GM21381 (cell line): ENCODE measurements around the gene FKBP5.
"Not testable (repeated sequence)": the region's sequence is repeated elsewhere in the genome, so short reads cannot be mapped to it uniquely, and the experiment has no call there.

Experiments
- ATAC-seq: cut with Tn5 transposase; IDR thresholded peaks from one replicate; pipeline ENCODE4 v1.9.1; 2021; ENCODE audit warnings: mild to moderate bottlenecking, moderate library complexity; ENCODE audit not compliant: unreplicated experiment

The FKBP5 gene

GRCh38 chr6:35550437-35550836 lies 138.3 kb downstream of the FKBP5 start:
- no peak for ATAC-seq

DNA sequence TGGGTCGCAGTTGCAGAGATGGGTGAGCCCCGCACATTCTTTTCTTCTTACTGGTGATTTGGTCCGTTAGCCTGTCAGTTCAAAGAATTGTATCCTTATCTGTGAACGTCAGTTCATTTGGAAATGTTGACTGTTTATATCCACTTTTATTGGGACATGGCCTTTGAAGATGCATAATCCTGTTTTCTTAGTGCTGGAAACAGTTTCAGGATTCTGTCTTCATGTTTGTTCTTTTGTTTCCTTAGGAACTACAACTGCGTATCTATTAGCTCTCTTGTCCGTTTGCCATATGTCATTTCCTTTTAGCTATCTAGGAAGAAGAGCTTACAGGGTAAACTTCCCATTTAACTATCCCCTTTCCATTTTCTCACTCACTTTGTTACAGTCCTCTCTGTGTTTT lies 141.0 kb downstream of the FKBP5 start:
- no peak for ATAC-seq

DNA sequence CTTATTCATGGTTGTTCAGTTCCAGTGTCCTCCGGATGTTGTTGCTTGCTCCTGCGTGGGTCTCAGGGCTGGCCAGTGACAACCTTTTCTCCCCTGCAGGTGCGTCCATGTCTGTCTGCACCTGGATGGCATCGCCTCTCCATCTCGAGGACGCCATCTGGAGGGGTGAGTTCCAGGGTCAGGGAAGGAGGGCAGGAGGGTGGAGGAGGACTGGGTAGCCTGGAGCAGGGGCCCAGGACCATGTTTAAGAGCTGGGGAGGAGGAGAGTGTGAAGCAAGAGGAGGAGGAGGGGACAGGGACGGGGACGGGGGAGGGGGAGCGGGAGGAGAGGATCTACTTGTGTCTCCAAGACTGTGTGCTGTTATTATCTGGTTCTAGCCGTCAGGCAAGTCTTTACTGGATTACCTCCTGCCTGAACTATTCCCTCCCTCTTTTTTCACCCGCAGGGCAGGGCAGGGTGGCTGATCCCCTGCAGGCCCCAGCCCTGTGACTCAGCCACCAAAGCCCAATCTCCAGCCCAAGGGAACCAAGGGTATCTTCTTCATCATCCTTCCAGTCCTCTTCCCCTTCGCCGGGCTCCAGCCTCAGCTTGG lies 143.8 kb downstream of the FKBP5 start:
- ATAC-seq: no peak

- ATAC-seq: no peak
Observed at GRCh38 chr6:35543459-35544193, 145.1 kb downstream of the FKBP5 start.

- no peak for ATAC-seq
Observed at GRCh38 chr6:35541836-35542235, 146.9 kb downstream of the FKBP5 start.

- ATAC-seq: no peak
Observed at GRCh38 chr6:35539223-35539622, 149.5 kb downstream of the FKBP5 start.

GRCh38 chr6:35535847-35536246 lies 152.9 kb downstream of the FKBP5 start:
- not testable (repeated sequence) for ATAC-seq

DNA sequence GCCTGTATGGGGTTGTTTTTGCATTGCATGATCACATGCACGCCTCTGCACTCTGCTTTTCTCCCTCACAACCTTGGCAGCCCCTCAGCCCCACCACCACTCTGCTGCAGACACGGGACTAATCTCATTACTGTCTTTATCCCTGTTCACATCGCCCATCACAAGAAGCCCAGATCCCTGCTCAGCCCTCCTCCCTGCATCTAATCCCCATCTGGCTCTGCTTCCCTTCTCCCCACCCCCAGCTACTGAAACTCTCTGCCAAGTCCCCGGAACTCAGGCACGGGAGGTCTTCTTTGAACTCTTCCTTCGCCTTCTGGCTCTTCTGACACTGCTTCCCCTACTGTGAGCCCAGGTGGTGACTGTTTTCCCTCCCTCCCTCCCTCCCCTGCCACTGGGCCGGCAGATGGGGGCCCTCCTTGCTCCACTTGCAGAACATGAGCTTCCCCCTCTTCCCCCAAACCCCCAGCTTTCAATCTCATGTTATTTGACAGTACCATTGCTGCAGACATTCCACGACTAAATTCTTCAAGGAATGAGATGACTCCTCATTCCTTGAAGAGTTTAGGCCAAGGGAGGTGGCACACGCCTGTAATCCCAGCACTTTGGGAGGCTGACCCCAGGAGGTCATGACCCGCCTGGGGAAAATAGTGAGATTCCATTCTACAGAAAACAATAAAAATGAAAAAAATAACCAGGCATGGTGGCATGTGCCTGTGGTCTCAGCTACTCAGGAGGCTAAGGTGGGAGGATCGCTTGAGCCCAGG lies 154.1 kb downstream of the FKBP5 start:
- no peak for ATAC-seq

- no peak for ATAC-seq
Observed at GRCh38 chr6:35533981-35534380, 154.7 kb downstream of the FKBP5 start.

- no peak for ATAC-seq
Observed at GRCh38 chr6:35532126-35532525, 156.6 kb downstream of the FKBP5 start.

- no peak for ATAC-seq
Observed at GRCh38 chr6:35524380-35525020, 164.2 kb downstream of the FKBP5 start.
